ENCODE measurements around the gene TSKU.

TSKU gene

DNA sequence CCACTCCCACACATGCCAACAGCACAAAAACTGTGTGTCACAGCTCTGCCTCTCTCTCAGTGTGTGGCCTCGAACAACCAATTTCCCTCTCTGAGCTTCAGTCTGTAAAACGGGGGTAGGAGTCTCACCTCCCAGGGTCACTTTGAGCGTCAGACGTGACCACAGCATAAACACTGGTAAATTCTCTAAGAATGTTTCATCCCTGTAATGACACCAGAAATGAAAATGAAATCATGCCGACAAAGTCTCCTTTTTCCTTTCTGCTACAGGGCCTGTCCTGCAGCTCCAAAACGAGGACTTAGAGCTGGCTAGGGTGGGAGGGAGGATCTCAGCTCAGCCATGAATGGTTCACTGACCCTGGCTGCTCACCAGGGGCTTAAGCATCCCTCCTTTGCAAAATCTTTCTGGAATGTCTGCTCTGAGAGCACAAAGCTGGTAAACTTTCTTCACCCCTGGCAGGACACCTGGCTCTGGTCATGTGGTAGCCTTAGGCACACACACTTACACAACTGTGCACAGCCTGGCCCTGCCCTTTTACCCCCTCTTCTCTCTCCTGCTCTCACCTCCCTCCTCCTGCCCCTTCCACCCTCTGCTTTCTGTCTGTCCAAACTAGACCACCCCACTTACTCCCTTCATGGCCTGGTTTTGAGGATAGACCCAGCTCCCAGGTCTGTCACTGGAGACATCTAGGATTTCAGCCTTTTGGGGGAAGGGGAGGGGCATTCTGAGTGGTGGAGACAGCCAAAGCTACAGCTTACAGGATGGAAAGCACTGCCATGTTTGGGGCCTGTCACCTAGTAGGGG lies 12.3 kb upstream of the TSKU start:
- DNase-seq: no peak

DNA sequence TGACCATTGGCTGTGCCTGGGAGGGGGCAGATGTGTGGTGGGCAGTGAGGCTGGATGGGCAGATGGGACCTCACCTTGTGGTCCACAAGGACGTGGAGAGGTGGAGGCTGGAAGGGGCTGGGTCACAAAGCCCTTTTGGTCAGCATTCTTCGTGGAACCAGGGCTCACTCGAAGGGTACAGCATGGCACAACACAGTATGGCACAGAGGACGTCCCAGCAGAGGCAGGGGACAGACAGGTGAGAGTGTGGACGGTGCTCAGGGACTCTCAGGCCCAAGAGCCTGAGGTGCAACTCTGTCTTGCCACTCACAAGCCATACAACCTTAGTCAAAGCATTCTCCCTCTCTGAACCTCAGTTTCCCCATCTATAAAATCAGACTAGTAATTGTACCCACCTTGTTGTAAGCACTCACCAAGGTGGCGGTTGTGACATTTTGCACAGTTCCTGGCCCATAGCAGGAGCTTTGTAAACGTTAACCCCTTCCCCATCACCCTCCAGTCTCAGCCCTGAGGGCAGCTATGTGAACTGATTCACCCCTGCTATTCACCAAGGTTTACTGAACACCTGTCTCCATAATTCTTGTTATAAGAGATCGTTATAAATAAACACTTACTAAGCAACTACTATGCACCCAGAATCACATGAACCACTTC lies 11.6 kb upstream of the TSKU start:
- no peak for DNase-seq

DNA sequence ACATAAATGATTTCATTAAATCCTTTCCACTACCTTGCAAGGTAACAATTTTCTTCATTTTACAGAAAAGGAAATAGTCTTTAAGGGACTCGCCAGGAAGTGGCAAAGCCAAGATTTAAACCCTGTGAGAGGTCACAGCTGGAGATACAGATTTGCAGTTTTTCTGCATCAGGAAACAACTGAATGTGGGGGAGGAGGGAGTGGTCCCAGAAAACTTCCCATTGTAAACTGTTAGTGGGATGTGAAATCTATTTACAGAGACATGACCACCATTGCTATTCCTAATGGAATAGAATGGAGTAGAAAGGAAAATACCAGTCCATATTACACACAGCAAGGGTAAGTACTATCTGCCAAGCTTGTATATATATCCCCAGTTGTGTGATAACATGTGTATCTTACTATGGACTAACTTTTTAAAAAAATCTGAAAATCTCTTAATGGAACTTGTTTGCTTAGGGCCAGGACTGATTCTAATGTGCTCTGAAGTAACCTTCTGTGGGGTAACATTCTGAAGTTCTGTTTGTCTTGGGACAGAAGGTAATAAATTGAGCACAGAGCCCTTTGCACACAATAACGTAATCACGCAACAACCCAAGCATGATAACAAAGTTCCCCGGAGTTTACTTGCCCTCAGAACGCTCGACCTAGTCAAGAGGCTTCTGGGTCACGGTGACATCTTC lies 10.9 kb upstream of the TSKU start:
- no peak for DNase-seq

DNA sequence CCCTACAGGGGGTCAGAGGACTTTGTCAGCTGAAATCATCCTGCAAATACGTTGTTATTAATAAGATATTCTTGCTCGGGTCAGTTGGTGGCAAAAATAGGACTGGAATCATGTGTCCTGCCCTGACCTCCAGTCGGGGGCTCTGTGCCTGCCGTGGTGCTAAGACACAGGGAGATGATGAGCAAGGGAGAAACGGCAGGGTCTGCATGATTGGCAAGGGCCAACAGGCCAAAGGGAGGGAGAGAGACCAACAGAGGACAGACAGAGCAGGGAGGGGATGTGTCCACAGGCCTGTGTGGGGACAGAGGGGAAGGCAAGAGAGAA lies 10.4 kb upstream of the TSKU start:
- DNase-seq: no peak

DNA sequence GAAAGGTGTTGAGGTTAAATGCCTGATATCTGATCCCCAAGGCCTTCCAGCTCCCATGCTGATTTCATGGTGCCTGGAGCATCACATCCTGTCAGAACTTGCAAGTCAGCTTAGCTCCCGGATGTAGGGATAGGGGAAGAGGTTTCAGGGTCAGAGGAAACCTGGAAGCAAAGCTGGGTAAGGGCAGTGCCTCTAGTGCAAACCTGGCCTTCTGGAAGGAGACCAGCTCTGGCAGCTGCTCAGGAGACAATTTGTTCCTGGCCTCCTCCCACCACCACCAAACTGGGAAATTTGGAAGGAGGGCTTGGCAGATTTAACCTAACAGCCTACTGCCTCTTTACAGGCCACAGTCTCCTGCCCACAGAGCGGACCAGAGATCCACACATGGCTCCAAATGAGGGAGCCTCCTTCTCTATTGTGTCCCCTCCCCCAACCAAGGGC lies 9.2 kb upstream of the TSKU start:
- DNase-seq: no peak

DNA sequence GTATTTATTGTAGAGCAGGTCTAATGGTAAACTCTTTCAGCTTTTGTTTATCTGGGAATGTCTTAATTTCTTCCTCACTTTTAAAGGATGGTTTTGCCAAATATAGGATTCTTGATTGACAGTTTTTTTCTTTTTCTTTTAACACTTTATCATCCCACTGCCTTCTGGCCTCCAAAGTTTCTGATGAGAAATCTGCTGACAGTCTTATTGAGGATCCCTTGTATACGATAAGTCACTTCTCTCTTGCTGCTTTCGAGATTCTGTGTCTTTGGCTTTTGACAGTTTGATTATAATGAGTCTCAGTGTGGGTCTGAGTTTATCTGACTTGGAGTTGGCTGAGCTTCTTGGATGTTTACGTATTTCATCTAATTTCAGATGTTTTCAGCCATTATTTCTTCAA lies 6.7 kb upstream of the TSKU start:
- DNase-seq: no peak

DNA sequence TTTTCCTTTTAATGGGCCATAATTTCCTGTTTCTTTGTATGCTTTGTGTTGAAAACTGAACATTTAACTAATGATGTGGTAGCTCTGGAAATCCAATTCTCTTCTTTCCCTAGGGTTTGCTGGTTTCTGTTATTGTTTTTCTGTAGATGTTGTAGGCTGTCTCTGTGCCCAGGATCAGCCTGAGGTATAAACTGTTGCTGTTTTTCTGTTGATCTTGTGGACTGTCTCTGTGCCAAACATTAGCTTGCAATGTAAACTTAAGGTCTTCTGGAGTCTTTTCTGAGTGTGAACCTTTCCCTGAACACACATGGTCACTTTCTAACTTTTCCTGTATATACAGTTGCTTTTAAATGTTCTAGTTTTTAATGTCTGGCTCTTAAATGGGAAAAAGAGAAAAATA lies 5.9 kb upstream of the TSKU start:
- no peak for DNase-seq

DNA sequence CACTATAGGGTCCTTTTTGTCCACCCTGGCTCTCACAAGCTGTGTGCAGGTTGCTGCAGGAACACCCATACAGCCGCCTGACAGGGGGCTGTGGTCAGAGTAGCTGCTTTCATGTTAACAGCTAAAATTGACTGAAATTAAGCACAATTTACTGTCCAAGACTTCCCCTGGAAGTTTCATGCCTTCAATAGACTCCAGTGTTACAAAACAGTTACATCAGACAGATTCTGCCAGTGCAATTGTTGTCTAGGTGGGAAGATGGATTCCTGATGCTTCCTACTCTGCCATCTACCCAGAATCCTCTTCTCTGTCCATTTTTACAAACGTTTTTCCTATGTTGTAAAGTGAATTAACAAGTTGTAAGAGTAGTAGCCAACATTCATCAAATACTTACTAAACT lies 5.3 kb upstream of the TSKU start:
- no peak for DNase-seq

DNA sequence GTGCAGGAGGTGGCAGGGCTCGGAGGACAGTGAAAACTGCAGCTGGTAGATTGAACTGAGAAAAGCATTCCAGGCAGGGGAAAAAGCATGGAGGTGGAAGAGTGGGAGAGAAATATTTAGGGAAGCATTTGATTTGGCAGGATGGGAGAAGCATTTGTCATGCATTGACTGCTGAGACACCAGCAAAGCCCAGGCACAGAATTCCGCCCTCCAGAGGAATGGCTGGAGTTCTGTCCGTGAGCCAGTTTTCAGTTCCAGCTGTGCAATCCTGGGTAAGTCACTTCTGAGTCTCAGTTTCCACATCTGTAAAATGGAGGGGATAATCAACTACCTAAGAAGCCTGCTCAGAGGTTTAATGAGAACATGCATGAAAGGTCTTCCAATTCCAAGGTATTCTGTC lies 4.3 kb upstream of the TSKU start:
- no peak for DNase-seq

DNA sequence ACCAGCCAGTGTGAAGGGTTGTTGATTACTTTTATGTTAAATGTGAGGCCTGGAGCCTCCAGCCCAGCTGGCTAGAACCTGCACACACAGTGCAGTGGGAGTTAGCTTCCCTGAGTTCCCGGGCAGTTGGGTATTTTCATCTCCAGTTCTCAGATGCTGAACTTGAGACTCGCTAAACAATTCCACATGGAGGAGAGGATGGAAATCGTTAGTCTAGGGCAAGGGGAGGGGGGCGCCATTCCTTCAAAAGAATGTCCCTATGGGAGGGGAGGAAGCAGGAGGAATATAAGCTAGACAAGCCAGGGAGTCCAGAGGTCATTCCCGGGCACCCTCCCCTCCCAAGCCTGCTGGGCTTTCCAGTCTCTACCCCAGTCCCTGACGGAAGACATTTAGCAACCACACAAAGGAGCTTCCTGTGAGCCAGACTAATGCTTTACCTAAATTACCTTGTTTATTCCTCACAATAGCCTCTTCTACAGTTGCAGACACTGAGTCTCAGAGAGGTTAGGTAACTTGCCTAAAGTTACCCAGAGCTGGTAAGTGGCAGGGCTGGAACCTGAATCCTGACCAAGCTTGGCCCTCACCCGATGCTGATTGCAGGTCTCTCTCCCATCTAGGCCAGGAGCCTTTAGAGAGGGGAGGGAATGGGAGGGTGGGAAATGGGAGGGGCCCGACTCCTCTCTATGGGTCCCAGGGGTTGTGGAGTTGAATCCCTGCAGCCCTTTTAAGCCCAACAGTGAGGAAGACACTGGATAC lies 1.9 kb upstream of the TSKU start:
- DNase-seq: no peak

DNA sequence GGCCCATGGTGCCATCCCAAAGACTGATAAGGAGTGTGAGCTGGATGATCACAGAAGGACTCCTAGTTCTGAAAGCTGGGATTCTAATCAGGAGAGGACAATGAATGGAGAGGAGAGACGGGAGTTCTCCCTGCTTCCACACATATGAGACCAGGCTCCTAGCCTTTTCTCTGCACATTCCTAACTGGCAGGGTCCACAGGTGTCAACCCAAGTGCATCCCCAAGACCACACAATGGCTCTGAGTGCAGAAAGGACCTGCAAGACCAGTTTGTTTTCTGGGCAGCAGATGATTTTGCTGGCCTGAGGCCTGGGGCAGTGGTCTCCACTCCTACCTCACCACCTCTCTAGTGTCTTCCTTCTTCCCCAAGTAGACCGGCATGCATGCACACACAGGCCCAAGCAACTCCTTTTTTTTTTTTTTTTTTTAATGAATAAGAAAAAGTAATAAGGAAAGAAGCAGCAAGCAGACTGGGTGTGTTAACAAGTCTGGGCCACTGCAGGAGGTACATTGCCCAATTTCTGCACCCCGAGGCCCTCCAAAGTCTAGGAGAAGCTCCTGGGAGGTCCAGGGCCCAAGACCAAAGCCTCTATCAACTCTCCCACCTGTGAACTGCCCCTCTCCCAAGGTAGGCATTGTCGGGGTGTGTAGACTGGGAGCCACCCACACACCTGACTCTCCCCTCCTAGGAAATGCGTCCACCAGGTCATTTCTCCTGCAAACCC lies 1.2 kb upstream of the TSKU start:
- DNase-seq: no peak

DNA sequence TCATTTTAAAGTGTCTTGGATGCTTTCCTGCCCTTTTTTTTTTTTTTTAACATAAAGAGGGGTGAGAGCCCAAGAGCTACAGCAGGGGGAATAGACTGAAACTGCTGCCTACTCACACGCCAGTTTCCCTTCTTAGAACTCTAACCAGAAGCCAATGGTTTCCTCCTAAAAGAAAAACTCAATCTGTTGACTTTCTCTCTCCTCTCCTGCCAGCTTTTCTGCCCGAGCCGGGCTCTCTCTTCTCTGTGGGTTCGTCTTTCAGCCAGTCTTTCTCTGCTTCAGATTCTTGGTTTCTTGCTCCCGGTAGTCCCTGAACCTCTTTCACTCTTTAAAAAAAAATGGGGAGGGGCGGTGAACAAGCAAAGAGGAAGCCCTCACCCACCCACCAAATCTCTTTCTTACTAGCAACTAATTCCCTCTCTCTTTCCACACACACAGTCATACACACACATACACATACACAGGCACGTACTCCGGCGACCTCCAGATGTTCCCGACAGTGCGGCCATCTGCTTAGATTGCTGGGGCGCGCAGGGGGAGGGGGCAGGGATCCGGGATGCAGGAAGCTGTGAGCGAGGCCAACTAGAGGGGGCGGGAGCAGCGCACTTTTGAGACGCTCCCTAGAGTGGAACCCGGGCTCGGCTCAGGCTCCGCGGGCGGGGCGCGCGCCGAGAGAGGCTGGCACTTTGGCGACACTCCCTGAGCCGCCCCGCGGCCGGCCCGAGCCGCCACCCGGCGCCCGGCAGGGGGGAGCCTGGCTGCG lies 444 bp upstream of the TSKU start:
- no peak for DNase-seq

DNA sequence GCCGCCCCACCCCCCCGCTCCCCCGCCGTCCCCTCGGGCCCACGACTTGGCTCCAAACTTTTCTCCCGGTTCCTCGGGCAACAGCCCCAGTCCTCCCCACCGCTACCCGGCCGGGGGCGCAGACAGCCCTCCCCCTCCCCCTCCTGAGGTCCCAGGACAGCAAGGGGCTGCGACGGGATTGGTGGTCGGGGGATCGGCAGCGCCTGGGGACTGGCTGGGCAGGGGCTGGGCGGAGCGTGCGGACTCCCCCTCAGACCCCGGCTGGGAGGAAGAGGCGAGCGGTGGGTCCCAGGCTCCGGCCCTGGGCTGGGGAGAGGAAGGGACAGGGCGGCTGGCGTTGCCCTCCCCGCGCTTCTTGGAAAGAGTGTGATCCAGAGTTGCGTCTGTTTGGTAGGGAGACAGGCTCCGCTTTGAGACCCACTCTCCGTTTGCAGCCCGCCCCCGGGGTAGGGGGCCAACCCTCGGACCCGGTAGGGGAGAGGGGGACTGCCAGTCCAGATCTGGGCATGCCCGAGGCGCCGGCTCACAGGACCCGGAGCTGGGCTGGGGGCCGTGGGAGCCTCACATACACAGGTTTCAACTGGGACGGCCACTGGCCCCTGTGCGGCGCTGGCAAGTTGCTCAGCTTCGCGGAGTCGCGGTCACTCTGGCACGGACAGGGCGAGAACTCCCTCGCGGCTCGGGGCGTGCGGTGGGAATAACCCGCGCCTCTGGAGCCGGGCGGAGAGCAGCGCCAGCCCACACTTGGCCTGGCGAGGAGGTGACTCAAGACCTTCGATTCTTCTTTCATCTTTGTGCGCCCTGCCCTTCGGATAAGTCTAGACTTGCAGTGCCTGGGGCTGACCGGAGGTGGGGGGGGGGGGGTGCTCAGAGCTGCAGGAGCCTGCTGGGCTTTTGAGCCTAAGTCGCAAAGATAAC lies 999 bp downstream of the TSKU start:
- no peak for DNase-seq

DNA sequence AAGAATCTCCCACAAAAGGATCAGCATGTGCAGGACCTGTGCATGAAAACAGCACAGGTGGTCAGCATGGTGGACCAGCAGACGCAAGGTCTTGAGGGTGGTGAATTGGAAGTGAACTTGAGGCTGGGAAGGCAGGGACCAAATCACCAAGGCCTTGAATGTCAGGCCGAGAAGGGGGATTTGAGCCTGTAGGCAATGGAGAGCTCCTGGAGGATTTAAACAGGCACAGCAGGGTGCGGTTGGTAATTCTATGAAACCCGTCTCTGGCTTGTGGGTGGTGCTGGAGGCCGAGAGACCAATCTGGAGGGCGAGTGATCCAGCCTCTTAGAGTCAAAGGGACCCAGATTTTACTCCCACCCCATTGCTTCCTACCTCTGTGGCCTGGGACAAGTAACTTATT lies 2.4 kb downstream of the TSKU start:
- DNase-seq: no peak

DNA sequence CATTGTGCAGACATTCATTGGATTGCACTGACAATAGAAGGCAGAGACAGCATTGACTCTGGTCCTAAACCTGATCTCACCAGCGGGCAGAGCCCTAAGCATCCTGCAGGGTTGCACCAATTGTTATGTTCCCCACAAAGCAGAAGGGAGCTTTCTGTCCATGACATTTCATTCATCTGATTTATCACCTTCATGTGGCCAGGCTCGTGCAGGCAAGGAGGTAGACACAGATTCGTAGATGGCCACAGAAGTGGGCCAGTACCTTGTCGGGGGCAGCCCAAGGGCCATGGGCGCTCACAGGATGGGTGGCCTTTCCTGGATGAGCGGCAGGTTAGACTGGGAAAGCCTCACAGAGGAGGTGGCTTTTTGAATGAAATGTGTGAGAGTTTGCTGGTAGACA lies 2.9 kb downstream of the TSKU start:
- no peak for DNase-seq

DNA sequence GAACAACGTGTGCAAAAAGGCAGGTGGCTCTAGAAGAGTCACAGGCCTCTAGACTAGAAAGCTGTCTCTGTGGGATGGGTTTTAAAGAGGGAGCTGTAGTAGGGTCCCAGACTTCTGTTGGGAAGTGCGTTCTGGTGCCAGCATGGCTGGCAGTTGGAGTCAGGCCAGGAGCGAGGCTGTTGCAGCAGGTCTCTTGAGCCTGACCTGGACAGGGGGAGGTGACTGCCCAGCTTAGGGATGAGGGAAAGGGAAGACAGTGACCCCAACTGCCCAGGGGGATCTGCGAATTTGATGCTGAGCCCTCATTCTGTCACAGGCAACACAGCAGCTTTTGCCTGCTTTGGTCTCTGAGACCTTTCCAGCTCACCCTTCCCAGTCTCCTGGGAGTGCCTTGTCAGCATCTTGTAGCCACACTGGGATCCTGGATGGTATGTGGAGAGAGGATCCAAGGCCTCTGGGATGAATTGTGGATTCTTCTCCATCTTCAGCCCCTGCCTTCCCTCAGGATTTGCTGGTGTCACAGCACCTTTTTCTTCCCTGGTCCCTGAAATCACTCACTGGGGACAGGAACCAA lies 3.4 kb downstream of the TSKU start:
- no peak for DNase-seq

DNA sequence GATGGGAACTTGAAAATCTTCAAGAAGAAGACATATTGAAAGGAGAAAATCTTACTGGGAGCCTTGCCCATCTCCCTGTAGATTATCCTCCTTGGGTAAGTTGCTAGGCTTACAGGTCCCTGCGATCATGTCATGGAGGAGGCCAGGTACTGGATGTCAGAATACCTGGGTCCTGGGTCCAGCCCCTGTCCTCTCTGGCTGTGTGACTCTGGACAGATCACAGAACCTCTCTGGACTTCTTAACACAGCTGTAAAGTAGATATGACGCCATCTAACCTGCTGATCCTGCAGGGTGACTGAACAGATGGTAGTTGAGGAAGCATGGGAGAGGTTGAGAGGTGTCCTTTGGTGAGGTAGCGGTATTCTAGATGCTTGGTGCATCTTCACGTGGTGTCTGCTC lies 4.1 kb downstream of the TSKU start:
- no peak for DNase-seq

DNA sequence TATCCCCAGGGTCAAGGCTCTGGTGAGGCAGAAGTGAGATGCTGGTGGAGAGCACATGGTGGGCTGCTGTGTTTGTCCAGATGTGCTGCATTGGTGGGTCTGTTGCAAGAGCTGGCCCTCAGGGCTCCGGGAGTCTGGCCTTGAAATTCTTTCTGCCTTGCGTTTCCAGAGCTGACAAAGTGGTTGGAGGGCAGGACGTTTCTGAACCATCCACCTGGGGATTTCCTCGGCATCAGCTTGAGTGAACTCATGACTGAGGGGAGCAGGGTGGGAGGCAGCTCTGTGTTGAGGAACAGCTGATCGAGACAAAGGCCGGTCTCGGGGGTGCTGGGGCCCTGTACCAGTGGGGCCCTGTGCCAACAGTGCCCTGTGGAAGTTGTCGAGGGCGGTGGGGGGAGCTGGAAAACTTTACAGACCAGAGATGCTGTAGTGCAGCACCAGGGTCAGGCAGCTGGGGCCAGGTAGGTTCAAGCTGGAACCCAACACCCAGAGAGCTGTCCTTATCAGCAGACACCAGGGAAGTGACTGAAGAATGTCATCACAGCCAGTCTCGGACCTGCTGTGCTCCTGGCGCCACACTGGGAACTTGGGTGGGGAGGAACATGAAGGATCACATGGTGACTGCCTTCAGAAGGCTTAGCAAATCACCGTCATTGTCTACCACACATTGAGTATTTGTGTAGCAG lies 4.9 kb downstream of the TSKU start:
- no peak for DNase-seq

DNA sequence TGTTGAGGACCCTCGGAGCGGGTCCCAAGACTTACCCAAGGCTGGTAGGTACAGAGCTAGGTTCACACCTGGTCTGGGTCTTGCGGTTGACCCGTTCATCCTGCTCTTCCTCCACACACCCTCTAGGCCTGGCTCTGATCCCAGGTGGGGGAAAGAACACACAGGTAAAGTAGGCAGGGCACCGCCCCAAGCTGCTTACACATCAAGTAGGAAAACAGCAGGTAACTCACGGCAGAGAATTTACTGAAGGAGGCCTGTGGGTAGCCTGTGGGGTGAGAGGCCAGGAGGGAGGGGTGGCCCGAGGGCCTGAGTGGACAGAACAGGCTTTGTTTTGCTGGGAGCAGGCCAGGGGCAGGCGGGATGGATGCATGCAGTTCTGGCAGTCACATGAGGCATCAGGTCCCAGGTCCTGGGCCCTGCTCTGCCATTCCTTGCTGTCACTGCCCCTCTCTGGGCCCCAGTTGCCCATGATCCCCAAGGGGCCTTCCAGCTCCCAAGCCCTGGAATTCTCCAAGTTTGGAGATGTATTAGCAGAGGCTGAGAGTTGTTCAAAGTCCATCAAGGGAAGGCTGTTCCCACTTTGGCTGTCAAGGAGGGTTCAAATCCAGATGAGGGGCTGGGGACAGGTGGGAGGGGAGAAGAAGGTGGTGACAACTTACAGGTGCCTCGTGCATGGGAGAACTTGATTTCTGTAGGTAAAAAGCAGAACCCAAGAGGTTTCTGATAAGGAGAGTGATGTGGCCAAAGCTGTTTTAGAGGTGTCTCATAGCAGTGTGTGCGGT lies 5.7 kb downstream of the TSKU start:
- DNase-seq: no peak

All from activated CD4-positive, alpha-beta T cell treated with anti-CD3 and anti-CD28 coated beads for 1 hour (primary cell).